ENCODE results near the gene KHDRBS2.
A peak's percentile ranks its signal among the peaks of the same experiment; 100 is the strongest.

KHDRBS2 gene

GRCh38 chr6:61949161-61949560 is 336.9 kb downstream of the KHDRBS2 start:
- no peak overlapping the region for H3K9ac ChIP-seq (ENCODE audit: low read length)
- H3K36me3 ChIP-seq (replicated peaks; ENCODE audit: low read depth, low read length), result no peaks in the 10 kb centered on the region
- H3K27me3 ChIP-seq (ENCODE audit: low read depth, low read length), result no peaks in the 10 kb centered on the region
- peaks cover 17% of the 10 kb centered on the region for H3K4me1 ChIP-seq (ENCODE audit: low read length)
- H3K27ac ChIP-seq (ENCODE audit: low read length), result no peak overlapping the region
- no peaks in the 10 kb centered on the region for H3K79me2 ChIP-seq (ENCODE audit: low read length)
- no peaks in the 10 kb centered on the region for H3K9me3 ChIP-seq (ENCODE audit: insufficient read depth, low read length)
- H3K4me2 ChIP-seq (ENCODE audit: low read length), result no peak overlapping the region
- H3K4me3 ChIP-seq (ENCODE audit: low read length), result no peak overlapping the region
- TF ChIP-seq CTCF (IDR thresholded peaks at IDR 0.05; ENCODE audit: low read depth, low read length), result no peak
- no peak for TF ChIP-seq EZH2phosphoT487 (IDR thresholded peaks at IDR 0.05; ENCODE audit: low read depth)
- H4K20me1 ChIP-seq (ENCODE audit: insufficient read depth, low read length), result no peaks in the 10 kb centered on the region
- no peak overlapping the region for H2AFZ ChIP-seq (ENCODE audit: low read depth, low read length)

GRCh38 chr6:61947311-61947947 is 338.6 kb downstream of the KHDRBS2 start:
- Histone ChIP-seq H3K9me3 (ENCODE audit: insufficient read depth, low read length) (no peaks in the 10 kb centered on the region), H3K27me3 (ENCODE audit: low read depth, low read length) (no peaks in the 10 kb centered on the region), H3K4me2 (ENCODE audit: low read length) (peak overlapping the region; percentile 4; the same call in 1 of the 2 replicates), H3K4me1 (ENCODE audit: low read length) (peaks cover 17% of the 10 kb centered on the region), H2AFZ (ENCODE audit: low read depth, low read length) (no peak overlapping the region), H3K79me2 (ENCODE audit: low read length) (no peaks in the 10 kb centered on the region), H3K36me3 (replicated peaks; ENCODE audit: low read depth, low read length) (no peaks in the 10 kb centered on the region), H3K9ac (ENCODE audit: low read length) (no peak overlapping the region), H3K27ac (ENCODE audit: low read length) (no peak overlapping the region), H3K4me3 (ENCODE audit: low read length) (no peak overlapping the region), H4K20me1 (ENCODE audit: insufficient read depth, low read length) (no peaks in the 10 kb centered on the region)
- TF ChIP-seq CTCF (IDR thresholded peaks at IDR 0.05; ENCODE audit: low read depth, low read length), result no peak
- TF ChIP-seq EZH2phosphoT487 (IDR thresholded peaks at IDR 0.05; ENCODE audit: low read depth), result no peak

DNA sequence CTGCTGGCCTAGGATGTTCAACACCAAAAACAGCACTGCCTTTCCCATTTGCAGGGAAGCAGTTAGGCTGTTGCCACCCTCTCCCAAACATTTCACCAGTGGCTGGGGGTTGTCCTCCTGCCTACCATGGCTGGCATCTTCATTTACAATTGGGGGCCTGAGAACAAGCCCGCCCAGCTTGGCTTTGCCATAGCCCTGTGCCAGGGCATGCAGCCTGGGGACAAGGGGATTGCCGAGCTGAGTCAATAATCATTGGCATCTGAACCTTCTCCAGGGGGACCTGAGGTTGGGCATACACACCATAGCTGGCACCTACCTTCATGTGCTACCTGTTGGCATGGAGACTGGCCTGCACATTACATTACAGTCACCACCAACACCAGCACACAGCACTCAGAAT is 345.1 kb downstream of the KHDRBS2 start:
- TF ChIP-seq CTCF (IDR thresholded peaks at IDR 0.05; ENCODE audit: low read depth, low read length) (no peak), EZH2phosphoT487 (IDR thresholded peaks at IDR 0.05; ENCODE audit: low read depth) (no peak)
- Histone ChIP-seq H3K4me2 (ENCODE audit: low read length) (no peak overlapping the region), H3K4me3 (ENCODE audit: low read length) (no peak overlapping the region), H3K9ac (ENCODE audit: low read length) (no peak overlapping the region), H3K9me3 (ENCODE audit: insufficient read depth, low read length) (no peaks in the 10 kb centered on the region), H2AFZ (ENCODE audit: low read depth, low read length) (no peak overlapping the region), H3K27me3 (ENCODE audit: low read depth, low read length) (no peaks in the 10 kb centered on the region), H3K4me1 (ENCODE audit: low read length) (no peaks in the 10 kb centered on the region), H3K27ac (ENCODE audit: low read length) (no peak overlapping the region), H3K79me2 (ENCODE audit: low read length) (no peaks in the 10 kb centered on the region), H3K36me3 (replicated peaks; ENCODE audit: low read depth, low read length) (no peaks in the 10 kb centered on the region), H4K20me1 (ENCODE audit: insufficient read depth, low read length) (no peaks in the 10 kb centered on the region)

GRCh38 chr6:61935242-61935846 is 350.7 kb downstream of the KHDRBS2 start:
- Histone ChIP-seq H3K27ac (ENCODE audit: low read length) (no peak overlapping the region), H3K9ac (ENCODE audit: low read length) (no peak overlapping the region), H3K4me3 (ENCODE audit: low read length) (no peak overlapping the region), H3K36me3 (replicated peaks; ENCODE audit: low read depth, low read length) (no peaks in the 10 kb centered on the region), H2AFZ (ENCODE audit: low read depth, low read length) (no peak overlapping the region), H3K9me3 (ENCODE audit: insufficient read depth, low read length) (no peaks in the 10 kb centered on the region), H3K4me1 (ENCODE audit: low read length) (no peaks in the 10 kb centered on the region), H3K79me2 (ENCODE audit: low read length) (no peaks in the 10 kb centered on the region), H3K4me2 (ENCODE audit: low read length) (no peak overlapping the region), H4K20me1 (ENCODE audit: insufficient read depth, low read length) (no peaks in the 10 kb centered on the region), H3K27me3 (ENCODE audit: low read depth, low read length) (no peaks in the 10 kb centered on the region)
- TF ChIP-seq CTCF (IDR thresholded peaks at IDR 0.05; ENCODE audit: low read depth, low read length), result no peak
- TF ChIP-seq EZH2phosphoT487 (IDR thresholded peaks at IDR 0.05; ENCODE audit: low read depth), result no peak
